HG03439 (cell line): Measurements from ENCODE around the gene ZNF850.

Experiments used
- ATAC-seq: cut with Tn5 transposase; IDR thresholded peaks from one replicate; pipeline ENCODE4 v1.9.1; 2021; ENCODE audit warnings: mild to moderate bottlenecking, moderate library complexity; ENCODE audit not compliant: unreplicated experiment

ZNF850 gene

GRCh38 chr19:36707134-36707533 is 65.5 kb downstream of the ZNF850 start:
- no peak for ATAC-seq

- no peak for ATAC-seq
Measured at GRCh38 chr19:36688058-36688457, 84.5 kb downstream of the ZNF850 start.

- ATAC-seq, result peak; percentile 86
Measured at GRCh38 chr19:36687214-36688056, 85.2 kb downstream of the ZNF850 start, which contains the start of gene ZNF567. Gene ZNF567, plus strand, starts transcription at chr19:36687612. Its CDS starts 7,256 bp downstream, at chr19:36694868.

- ATAC-seq, result no peak
Measured at GRCh38 chr19:36686365-36687213, 86.0 kb downstream of the ZNF850 start.

- no peak for ATAC-seq
Measured at GRCh38 chr19:36685835-36686234, 86.8 kb downstream of the ZNF850 start.

- ATAC-seq, result no peak
Measured at GRCh38 chr19:36679455-36679854, 93.2 kb downstream of the ZNF850 start.

- ATAC-seq, result no peak
Measured at GRCh38 chr19:36674201-36674600, 98.4 kb downstream of the ZNF850 start.

GRCh38 chr19:36672368-36672767 is 100.2 kb downstream of the ZNF850 start:
- no peak for ATAC-seq

- ATAC-seq, result no peak
Measured at GRCh38 chr19:36668646-36669045, 104.0 kb downstream of the ZNF850 start.

GRCh38 chr19:36665832-36666231 is 106.8 kb downstream of the ZNF850 start:
- no peak for ATAC-seq
